ENCODE data around the gene NOS3. TPM values are rescaled to one million over a fixed set of nuclear protein-coding genes. Genes with fewer than 3 reads are reported as not detected.
A peak's percentile ranks its signal among the peaks of the same experiment; 100 is the strongest.

Gene NOS3
- total and polyA plus RNA-seq, 9 of the 15 experiments (the other 6 are each of a cell fraction or from before 2014, with no cell fraction given), result 1.1 to 121 (median 23.6) TPM

DNA sequence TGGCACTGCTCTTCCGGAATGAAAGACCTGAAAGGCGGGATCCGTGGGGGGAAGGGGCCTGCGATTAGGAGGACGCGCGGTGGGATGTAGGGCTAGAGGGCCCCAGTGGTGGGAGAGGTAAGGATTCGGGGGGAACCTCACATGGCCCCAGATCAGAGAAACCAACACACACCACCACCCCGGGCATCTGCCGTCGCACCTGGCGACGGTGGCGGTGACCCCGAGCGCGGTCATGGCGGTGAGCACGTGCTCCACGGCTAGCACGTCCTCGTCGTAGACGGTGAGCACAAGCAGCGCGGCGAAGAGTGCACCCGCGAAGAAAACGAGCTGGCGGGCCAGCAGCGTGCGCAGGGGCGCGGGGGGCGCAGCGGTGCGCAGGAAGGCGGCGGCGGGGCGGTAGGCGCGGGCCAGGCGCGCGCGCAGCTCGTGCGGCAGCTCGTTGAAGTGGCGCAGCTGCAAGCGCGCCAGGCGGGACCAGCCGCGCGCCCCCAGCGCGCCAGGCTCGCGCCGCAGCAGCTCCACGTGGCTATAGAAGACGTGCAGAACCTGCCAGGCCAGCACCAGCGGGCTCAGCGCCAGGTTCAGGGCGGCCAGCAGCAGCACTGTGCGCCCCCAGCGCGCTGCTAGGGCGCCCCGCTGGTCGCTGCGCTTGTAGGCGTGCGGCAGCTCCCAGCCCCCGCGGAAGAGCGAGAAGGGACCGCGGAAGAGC, 27.8 kb downstream of the NOS3 start (continued):
- no peak for TF ChIP-seq ZNF224 (CRISPR knock-in tag; IDR thresholded peaks at IDR 0.05)
- no peak for TF ChIP-seq NFIC (IDR thresholded peaks at IDR 0.05)
- TF ChIP-seq PHF8 (IDR thresholded peaks at IDR 0.05; ENCODE audit: borderline replicate concordance, low read length), result peak; percentile 49; the same call in 1 of the 2 replicates
- no peak for TF ChIP-seq ARID3B (CRISPR knock-in tag; IDR thresholded peaks at IDR 0.05; ENCODE audit: borderline replicate concordance)
- no peak for TF ChIP-seq LEF1 (IDR thresholded peaks at IDR 0.05)
- TF ChIP-seq ZNF699 (CRISPR knock-in tag; IDR thresholded peaks at IDR 0.05; ENCODE audit: insufficient replicate concordance), result no peak
- no peak for TF ChIP-seq PATZ1 (CRISPR knock-in tag; IDR thresholded peaks at IDR 0.05; ENCODE audit: borderline replicate concordance)
- TF ChIP-seq EP400 (IDR thresholded peaks at IDR 0.05), result 0 out of 2 replicates have a peak, but pooled peaks have one; percentile 3
- TF ChIP-seq MGA (IDR thresholded peaks at IDR 0.05), result 0 out of 2 replicates have a peak, but pooled peaks have one; percentile 44

Measured in K562 (cell line).